H1 (cell line): Measurements from ENCODE around the gene GRID2. TPM values are rescaled to one million over a fixed set of nuclear protein-coding genes. Genes with fewer than 3 reads are reported as not detected.

ENCODE experiments used
- BCL11A ChIP-seq, 2 experiments: IDR thresholded peaks; one replicate each; pipeline ENCODE4 v1.6.1; 2011; ENCODE audit warnings: low read depth in 2 of 2, low read length in 2 of 2, mild to moderate bottlenecking in 2 of 2
- EP300 ChIP-seq, 2 experiments: IDR thresholded peaks; 1 replicate in 1 of 2; 2 replicates in 1 of 2; pipeline ENCODE4 v1.6.1; 2011 to 2012; ENCODE audit warnings: low read depth in 2 of 2, low read length in 2 of 2, mild to moderate bottlenecking in 2 of 2, borderline replicate concordance in 1 of 2, inconsistent platforms in 1 of 2, moderate library complexity in 1 of 2
- PHF8 ChIP-seq: fragments of 200-600 bp; sonication (generic); conservative IDR thresholded peaks from 2 replicates; pipeline ENCODE4 v1.7.1; 2012; ENCODE audit warnings: low read depth, mild to moderate bottlenecking, inconsistent platforms, low read length, moderate library complexity
- SP1 ChIP-seq: IDR thresholded peaks from 2 replicates; pipeline ENCODE4 v1.6.1; 2011; ENCODE audit warnings: low read depth, low read length
- SP2 ChIP-seq: IDR thresholded peaks from 2 replicates; pipeline ENCODE4 v1.6.1; 2012; ENCODE audit warnings: mild to moderate bottlenecking, low read length, inconsistent platforms
- SP4 ChIP-seq: IDR thresholded peaks from 2 replicates; pipeline ENCODE4 v1.6.1; 2012; ENCODE audit warnings: low read length, inconsistent platforms
- polyA plus RNA-seq, 7 experiments: library from polyadenylated mRNA; depleted of rRNA in 3 of 7; stranded (reverse) in 5 of 7; unstranded in 2 of 7; fragments of >200 nt in 5 of 7; fragments of 200-250 nt in 2 of 7; gene quantifications; 1 replicate in 5 of 7; 2 replicates in 1 of 7; 4 replicates in 1 of 7; pipeline versions ENCODE4 v1.2.1 to v1.2.3, GENCODE V29; 2011 to 2013; ENCODE audit warnings: missing spikeins in 2 of 7, mixed read lengths in 2 of 7
- total RNA-seq: library from RNA; stranded (reverse); fragmentation: NEBNext Ultra II Directional; extraction: Animal tissue kit (Norgen Biotek cat#: 25700); gene quantifications from 2 replicates; pipeline ENCODE4 v1.2.1, GENCODE V29; 2021

GRID2 gene
- total and polyA plus RNA-seq, 2 of the 8 experiments (the other 6 are each of a cell fraction or from before 2014, with no cell fraction given) = 31.1 to 81.9 TPM

DNA sequence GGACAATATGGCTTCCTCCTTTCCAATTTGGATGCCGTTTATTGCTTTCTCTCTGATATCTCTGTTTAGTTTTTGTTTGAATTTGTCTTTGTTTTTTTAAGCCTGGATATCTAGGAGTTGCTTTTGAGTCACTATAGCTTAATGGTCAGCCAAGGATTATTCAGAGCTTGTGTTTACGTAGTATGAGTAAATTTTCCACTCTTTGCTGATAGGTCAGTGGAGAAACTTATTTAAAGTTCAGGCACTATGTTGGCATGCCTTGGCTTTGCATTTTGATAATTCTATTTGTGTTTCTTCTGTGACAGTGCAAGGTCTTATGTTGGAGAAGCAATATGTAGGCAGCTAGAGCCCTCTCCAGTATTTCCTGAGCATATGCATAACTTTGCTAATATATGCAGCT is 315.2 kb downstream of the GRID2 start (continued):
- TF ChIP-seq BCL11A (IDR thresholded peaks at IDR 0.05; ENCODE audit: low read depth in 2 of 2, low read length in 2 of 2) = no peak
- no peak for TF ChIP-seq SP1
- TF ChIP-seq SP4 = no peak
- no peak for TF ChIP-seq PHF8
- TF ChIP-seq SP2 = no peak
- TF ChIP-seq EP300 (IDR thresholded peaks at IDR 0.05; ENCODE audit: borderline replicate concordance in 1 of 2, low read depth in 2 of 2, low read length in 2 of 2) = no peak
